AG09319 (cell line): ENCODE data around the gene OLFM2.
A peak's percentile ranks its signal among the peaks of the same experiment; 100 is the strongest.

Experiments
- DNase-seq: peaks from one replicate; pipeline ENCODE4 v3.0.0-alpha.2; 2010; ENCODE audit warnings: low read depth; ENCODE audit errors: extremely low read depth
- CTCF ChIP-seq: IDR thresholded peaks from 2 replicates; pipeline ENCODE4 v1.5.1; 2011; ENCODE audit warnings: low read depth, mild to moderate bottlenecking, inconsistent platforms, low read length, moderate library complexity

The OLFM2 gene

GRCh38 chr19:9838324-9838723, 98.0 kb downstream of the OLFM2 start:
- no peak for TF ChIP-seq CTCF
- no peak for DNase-seq

- no peak for DNase-seq
- no peak for TF ChIP-seq CTCF
These were observed 100.3 kb downstream of the OLFM2 start for GRCh38 chr19:9836021-9836420.

GRCh38 chr19:9835507-9835949, 100.8 kb downstream of the OLFM2 start:
- no peak for DNase-seq
- no peak for TF ChIP-seq CTCF

- peak; percentile 95 for DNase-seq
- peak; percentile 27 for TF ChIP-seq CTCF
These were observed 101.4 kb downstream of the OLFM2 start, which contains the start of gene PIN1 for GRCh38 chr19:9834726-9835506. Gene PIN1 (plus strand): TSS chr19:9835318. CDS start chr19:9835345, 27 bp downstream.

- DNase-seq, result no peak
- no peak for TF ChIP-seq CTCF
These were observed 102.0 kb downstream of the OLFM2 start for GRCh38 chr19:9834307-9834725.

- TF ChIP-seq CTCF, result no peak
These were observed 107.7 kb downstream of the OLFM2 start for GRCh38 chr19:9828551-9829063.

More at GRCh38 chr19:9828551-9829063, 107.7 kb downstream of the OLFM2 start:
- DNase-seq, result no peak
